Measurements from ENCODE around the gene SEZ6L2. TPM values are rescaled to one million over a fixed set of nuclear protein-coding genes. Genes with fewer than 3 reads are reported as not detected.
A peak's percentile ranks its signal among the peaks of the same experiment; 100 is the strongest.

SEZ6L2 gene
- total and polyA plus RNA-seq, 2 of the 13 experiments (the other 11 are each of a cell fraction or from before 2014, with no cell fraction given): 14.9 to 16.9 TPM

DNA sequence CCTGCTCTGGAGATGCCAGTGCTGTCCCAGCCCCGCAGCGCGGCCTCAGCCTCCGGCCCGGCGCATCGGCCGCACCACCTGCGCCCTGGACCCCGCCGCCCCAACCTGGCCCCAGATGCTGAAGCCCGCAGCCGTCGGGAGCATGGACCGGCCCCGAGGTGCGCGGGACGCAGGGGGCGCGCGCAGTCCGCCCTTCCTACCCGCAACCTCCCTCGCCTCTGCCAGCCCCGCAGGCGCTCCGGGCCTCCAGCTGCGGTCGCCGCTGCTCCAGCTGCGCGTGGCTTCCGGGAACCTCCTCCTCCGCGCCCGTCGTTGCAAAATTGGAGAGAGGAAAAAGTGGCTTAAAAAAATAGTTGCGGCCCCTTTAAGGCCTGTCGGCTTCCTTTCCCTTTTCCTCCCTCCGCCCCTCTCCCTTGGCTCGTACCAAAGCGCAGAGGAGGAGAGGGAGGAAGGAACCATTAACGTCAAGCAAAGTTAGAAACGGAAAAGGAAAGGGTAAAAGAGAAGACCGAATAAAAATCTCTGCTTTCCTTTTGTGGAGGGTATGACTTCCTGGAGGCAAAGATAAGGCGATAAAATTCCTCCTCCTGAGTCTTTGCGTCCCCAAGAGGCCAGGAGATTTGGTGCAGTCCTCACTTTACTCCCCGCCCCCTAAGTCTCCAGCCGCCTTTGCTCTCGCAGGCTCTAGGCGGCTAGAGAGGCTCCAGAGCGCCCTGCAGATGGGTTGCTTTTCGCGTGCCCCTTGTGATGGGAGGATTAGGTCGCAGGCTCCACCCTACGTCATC is 36.3 kb downstream of the SEZ6L2 start, which contains the start of gene CDIPT (continued):
- TF ChIP-seq FOSL2 (CRISPR knock-in tag; IDR thresholded peaks at IDR 0.05): peak; percentile 80
- no peak for TF ChIP-seq ZNF570 (CRISPR knock-in tag; IDR thresholded peaks at IDR 0.05; ENCODE audit: borderline replicate concordance)
- peak; percentile 95; the same call in 2 of the 3 replicates for TF ChIP-seq MXI1 (IDR thresholded peaks at IDR 0.05; ENCODE audit: borderline replicate concordance, low read depth, low read length)
- no peak for TF ChIP-seq CBX1 (IDR thresholded peaks at IDR 0.05; ENCODE audit: low read depth)
- TF ChIP-seq, protein P1, sequence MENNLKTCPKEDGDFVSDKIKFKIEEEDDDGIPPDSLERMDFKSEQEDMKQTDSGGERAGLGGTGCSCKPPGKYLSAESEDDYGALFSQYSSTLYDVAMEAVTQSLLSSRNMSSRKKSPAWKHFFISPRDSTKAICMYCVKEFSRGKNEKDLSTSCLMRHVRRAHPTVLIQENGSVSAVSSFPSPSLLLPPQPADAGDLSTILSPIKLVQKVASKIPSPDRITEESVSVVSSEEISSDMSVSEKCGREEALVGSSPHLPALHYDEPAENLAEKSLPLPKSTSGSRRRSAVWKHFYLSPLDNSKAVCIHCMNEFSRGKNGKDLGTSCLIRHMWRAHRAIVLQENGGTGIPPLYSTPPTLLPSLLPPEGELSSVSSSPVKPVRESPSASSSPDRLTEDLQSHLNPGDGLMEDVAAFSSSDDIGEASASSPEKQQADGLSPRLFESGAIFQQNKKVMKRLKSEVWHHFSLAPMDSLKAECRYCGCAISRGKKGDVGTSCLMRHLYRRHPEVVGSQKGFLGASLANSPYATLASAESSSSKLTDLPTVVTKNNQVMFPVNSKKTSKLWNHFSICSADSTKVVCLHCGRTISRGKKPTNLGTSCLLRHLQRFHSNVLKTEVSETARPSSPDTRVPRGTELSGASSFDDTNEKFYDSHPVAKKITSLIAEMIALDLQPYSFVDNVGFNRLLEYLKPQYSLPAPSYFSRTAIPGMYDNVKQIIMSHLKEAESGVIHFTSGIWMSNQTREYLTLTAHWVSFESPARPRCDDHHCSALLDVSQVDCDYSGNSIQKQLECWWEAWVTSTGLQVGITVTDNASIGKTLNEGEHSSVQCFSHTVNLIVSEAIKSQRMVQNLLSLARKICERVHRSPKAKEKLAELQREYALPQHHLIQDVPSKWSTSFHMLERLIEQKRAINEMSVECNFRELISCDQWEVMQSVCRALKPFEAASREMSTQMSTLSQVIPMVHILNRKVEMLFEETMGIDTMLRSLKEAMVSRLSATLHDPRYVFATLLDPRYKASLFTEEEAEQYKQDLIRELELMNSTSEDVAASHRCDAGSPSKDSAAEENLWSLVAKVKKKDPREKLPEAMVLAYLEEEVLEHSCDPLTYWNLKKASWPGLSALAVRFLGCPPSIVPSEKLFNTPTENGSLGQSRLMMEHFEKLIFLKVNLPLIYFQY (CRISPR knock-in tag; IDR thresholded peaks at IDR 0.05; ENCODE audit: borderline replicate concordance): peak; percentile 71
- TF ChIP-seq BORCS8-MEF2B (CRISPR knock-in tag; IDR thresholded peaks at IDR 0.05): peak; percentile 73
- TF ChIP-seq, protein P2, sequence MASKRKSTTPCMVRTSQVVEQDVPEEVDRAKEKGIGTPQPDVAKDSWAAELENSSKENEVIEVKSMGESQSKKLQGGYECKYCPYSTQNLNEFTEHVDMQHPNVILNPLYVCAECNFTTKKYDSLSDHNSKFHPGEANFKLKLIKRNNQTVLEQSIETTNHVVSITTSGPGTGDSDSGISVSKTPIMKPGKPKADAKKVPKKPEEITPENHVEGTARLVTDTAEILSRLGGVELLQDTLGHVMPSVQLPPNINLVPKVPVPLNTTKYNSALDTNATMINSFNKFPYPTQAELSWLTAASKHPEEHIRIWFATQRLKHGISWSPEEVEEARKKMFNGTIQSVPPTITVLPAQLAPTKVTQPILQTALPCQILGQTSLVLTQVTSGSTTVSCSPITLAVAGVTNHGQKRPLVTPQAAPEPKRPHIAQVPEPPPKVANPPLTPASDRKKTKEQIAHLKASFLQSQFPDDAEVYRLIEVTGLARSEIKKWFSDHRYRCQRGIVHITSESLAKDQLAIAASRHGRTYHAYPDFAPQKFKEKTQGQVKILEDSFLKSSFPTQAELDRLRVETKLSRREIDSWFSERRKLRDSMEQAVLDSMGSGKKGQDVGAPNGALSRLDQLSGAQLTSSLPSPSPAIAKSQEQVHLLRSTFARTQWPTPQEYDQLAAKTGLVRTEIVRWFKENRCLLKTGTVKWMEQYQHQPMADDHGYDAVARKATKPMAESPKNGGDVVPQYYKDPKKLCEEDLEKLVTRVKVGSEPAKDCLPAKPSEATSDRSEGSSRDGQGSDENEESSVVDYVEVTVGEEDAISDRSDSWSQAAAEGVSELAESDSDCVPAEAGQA (IDR thresholded peaks at IDR 0.05; ENCODE audit: low read depth): peak; percentile 79
- TF ChIP-seq, protein P2 (CRISPR knock-in tag; IDR thresholded peaks at IDR 0.05; ENCODE audit: borderline replicate concordance): no peak
- peak; percentile 95 for TF ChIP-seq ERF (CRISPR knock-in tag; IDR thresholded peaks at IDR 0.05)
- TF ChIP-seq, protein P3, sequence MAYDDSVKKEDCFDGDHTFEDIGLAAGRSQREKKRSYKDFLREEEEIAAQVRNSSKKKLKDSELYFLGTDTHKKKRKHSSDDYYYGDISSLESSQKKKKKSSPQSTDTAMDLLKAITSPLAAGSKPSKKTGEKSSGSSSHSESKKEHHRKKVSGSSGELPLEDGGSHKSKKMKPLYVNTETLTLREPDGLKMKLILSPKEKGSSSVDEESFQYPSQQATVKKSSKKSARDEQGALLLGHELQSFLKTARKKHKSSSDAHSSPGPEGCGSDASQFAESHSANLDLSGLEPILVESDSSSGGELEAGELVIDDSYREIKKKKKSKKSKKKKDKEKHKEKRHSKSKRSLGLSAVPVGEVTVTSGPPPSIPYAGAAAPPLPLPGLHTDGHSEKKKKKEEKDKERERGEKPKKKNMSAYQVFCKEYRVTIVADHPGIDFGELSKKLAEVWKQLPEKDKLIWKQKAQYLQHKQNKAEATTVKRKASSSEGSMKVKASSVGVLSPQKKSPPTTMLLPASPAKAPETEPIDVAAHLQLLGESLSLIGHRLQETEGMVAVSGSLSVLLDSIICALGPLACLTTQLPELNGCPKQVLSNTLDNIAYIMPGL (CRISPR knock-in tag; IDR thresholded peaks at IDR 0.05; ENCODE audit: borderline replicate concordance in 1 of 2, low read depth in 1 of 2): peak; percentile 83 to 86
- TF ChIP-seq, protein P4, sequence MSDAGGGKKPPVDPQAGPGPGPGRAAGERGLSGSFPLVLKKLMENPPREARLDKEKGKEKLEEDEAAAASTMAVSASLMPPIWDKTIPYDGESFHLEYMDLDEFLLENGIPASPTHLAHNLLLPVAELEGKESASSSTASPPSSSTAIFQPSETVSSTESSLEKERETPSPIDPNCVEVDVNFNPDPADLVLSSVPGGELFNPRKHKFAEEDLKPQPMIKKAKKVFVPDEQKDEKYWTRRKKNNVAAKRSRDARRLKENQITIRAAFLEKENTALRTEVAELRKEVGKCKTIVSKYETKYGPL (CRISPR knock-in tag; IDR thresholded peaks at IDR 0.05): no peak
- TF ChIP-seq, protein P5, sequence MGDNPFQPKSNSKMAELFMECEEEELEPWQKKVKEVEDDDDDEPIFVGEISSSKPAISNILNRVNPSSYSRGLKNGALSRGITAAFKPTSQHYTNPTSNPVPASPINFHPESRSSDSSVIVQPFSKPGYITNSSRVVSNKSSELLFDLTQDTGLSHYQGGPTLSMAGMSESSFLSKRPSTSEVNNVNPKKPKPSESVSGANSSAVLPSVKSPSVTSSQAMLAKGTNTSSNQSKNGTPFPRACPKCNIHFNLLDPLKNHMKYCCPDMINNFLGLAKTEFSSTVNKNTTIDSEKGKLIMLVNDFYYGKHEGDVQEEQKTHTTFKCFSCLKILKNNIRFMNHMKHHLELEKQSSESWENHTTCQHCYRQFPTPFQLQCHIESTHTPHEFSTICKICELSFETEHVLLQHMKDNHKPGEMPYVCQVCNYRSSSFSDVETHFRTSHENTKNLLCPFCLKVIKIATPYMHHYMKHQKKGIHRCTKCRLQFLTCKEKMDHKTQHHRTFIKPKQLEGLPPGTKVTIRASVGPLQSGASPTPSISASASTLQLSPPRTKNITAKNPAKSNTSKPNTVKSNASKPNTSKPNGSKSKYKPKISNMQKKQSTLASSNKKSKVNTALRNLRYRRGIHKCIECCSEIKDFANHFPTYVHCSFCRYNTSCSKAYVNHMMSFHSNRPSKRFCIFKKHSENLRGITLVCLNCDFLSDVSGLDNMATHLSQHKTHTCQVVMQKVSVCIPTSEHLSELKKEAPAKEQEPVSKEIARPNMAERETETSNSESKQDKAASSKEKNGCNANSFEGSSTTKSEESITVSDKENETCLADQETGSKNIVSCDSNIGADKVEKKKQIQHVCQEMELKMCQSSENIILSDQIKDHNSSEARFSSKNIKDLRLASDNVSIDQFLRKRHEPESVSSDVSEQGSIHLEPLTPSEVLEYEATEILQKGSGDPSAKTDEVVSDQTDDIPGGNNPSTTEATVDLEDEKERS (CRISPR knock-in tag; IDR thresholded peaks at IDR 0.05): no peak

Measured in HepG2 (cell line).